ENCODE measurements around the gene LUC7L. TPM values are rescaled to one million over a fixed set of nuclear protein-coding genes. Genes with fewer than 3 reads are reported as not detected.
A peak's percentile ranks its signal among the peaks of the same experiment; 100 is the strongest.
"Not testable (repeated sequence)": the region's sequence is repeated elsewhere in the genome, so short reads cannot be mapped to it uniquely, and the experiment has no call there.

The LUC7L gene
- total RNA-seq, 1 experiment from 2014 or later: 38.4 TPM

GRCh38 chr16:167122-167690, 62.0 kb downstream of the LUC7L start:
- no peak for DNase-seq (ENCODE audit: extremely low read depth, low read depth)

DNA sequence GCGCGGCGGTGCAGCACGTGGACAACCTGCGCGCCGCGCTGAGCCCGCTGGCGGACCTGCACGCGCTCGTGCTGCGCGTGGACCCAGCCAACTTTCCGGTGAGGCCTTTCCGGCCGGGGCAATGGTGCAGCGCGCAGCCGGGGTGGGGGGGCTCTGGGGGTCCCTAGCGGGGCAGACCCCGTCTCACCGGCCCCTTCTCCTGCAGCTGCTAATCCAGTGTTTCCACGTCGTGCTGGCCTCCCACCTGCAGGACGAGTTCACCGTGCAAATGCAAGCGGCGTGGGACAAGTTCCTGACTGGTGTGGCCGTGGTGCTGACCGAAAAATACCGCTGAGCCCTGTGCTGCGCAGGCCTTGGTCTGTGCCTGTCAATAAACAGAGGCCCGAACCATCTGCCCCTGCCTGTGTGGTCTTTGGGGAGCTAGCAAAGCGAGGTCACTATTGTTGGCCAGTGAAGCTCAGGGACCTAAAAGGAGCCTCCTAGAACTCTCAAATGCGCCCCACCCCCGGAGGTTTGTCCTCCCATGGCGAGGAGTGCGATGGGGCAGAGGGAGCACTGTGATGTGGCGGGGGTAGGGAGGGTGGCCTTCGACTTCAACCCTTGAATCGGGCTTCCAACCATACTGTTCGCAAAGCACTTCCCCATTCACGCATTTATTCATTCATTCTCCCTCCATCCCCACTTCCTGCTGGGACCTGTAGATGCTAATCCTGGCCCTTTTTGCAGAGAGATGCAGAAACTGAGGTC, 62.7 kb downstream of the LUC7L start:
- no peak for DNase-seq (ENCODE audit: extremely low read depth, low read depth)

- DNase-seq (ENCODE audit: extremely low read depth, low read depth): no peak
These were observed 63.5 kb downstream of the LUC7L start, which contains the start of gene HBM for GRCh38 chr16:165539-166374. Gene HBM (plus strand): TSS chr16:165978. CDS start chr16:165998, 20 bp downstream.

GRCh38 chr16:164827-165538, 64.3 kb downstream of the LUC7L start:
- DNase-seq (ENCODE audit: extremely low read depth, low read depth): no peak

GRCh38 chr16:164134-164823, 65.0 kb downstream of the LUC7L start:
- not testable (repeated sequence) for DNase-seq (ENCODE audit: extremely low read depth, low read depth)

DNA sequence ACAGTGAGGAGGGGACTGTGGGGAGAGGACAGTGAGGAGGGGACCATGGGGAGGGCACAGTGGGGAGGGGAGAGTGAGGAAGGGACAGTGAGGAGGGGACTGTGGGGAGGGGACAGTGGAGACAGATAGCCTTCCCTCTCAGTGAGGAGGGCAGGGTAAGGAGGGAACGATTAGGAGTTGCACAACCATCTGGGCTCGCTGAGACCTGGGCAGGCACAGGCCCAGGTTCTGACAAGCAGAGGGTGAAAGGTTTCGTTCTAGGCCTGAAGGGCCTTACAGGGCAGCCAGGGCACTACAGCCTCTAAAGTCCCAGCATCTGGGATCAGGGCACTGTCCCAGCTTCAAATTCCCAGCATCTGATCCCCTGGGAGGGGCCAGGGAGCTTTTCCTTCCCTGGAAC, 65.6 kb downstream of the LUC7L start:
- not testable (repeated sequence) for DNase-seq (ENCODE audit: extremely low read depth, low read depth)

DNA sequence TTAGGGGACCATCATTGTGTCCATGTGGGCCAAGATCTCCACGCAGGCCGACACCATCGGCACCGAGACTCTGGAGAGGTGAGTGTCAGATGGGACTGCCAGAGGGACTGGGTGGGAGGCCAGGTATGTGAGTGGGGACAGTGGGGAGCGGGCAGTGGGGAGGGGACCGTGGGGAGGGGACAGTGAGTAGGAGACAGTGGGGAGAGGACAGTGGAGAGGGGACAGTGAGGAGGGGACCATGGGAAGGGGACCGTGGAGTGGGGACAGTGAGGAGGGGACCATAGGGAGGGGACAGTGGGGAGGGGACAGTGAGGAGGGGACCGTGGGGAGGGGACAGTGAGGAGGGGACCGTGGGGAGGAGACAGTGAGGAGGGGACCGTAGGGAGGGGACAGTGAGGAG, 66.1 kb downstream of the LUC7L start:
- not testable (repeated sequence) for DNase-seq (ENCODE audit: extremely low read depth, low read depth)

DNA sequence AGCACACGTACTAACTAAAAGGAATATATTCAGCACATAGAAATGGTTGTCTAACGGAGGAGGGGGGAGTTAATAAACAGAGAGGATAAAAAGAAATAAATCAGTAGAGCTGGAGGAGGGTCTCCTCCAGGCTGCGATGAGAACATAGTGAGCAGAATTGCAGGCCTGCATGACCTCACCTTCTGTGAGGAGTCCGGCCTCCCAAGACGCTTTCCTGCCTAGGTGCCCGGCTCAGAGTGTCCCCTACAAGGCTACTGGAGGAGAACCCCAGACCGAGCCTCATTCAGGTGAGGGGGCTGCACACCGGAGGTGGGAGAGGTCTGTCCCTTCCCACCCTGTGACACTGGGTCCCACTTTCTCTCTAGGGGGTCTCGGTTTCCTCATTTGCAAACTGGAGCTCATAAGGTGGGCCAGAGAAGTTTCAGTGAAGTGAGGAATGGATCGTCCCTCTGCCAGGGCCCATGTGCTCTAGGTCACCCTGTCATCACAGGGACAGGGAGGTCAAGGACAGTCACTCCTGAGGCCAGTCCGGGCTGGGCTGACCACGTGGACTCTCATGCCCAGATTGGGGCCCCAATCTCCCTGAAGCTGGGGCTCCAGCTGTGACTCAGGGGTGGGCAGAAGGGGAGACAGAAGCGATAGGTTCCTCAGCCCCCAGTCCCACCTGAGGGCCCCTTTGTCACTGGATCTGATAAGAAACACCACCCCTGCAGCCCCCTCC, 66.8 kb downstream of the LUC7L start:
- DNase-seq (ENCODE audit: extremely low read depth, low read depth): no peak

GRCh38 chr16:160691-161190, 68.5 kb downstream of the LUC7L start:
- no peak for DNase-seq (ENCODE audit: extremely low read depth, low read depth)

- DNase-seq (ENCODE audit: extremely low read depth, low read depth): not testable (repeated sequence)
These were observed 69.0 kb downstream of the LUC7L start for GRCh38 chr16:160242-160641.

- no peak for DNase-seq (ENCODE audit: extremely low read depth, low read depth)
These were observed 70.0 kb downstream of the LUC7L start for GRCh38 chr16:159136-159849.

DNA sequence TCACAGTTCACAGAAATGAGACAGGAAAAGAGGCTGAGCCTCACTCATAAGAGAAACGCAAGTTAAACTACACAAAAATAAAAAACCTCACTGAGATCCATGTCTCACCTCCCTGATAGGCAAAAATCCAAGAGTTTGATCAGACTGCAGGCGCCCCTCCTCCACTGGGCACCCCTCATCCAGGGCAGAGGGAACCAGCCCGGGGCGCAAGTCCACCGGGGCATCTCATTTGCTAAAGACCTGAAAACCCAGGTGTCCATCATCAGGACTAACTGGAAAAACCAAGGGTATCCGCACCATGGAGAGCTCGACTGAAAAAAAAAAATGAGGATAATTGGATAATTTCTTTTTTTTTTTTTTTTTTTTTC, 74.2 kb downstream of the LUC7L start:
- DNase-seq (ENCODE audit: extremely low read depth, low read depth): no peak

- DNase-seq (ENCODE audit: extremely low read depth, low read depth): peak; percentile 20
These were observed 74.8 kb downstream of the LUC7L start for GRCh38 chr16:154217-155030.

DNA sequence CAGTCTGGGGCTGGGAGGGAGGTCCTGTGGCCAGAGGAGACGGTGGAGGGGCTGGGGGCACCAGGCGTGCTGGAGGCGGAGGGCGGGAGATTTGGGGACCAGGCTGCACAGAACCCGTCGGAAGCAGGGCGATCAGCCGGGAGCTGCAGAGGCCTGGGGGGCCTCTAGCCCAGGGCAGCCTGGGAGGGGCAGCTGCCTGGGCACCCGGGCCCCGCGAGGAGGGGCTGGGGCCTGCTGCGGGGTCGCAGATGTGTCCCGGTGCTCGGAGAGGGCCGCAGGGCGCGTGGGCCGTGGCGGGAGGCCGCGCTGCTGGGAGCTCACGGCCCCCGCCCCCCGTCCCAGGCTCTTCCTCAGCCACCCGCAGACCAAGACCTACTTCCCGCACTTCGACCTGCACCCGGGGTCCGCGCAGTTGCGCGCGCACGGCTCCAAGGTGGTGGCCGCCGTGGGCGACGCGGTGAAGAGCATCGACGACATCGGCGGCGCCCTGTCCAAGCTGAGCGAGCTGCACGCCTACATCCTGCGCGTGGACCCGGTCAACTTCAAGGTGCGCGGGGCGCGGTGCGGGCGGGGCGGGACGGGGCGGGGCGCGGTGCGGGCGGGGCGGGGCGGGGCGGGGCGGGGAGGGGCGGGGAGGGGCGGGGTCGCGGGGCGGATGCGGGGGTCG, 75.6 kb downstream of the LUC7L start:
- DNase-seq (ENCODE audit: extremely low read depth, low read depth): not testable (repeated sequence)

DNA sequence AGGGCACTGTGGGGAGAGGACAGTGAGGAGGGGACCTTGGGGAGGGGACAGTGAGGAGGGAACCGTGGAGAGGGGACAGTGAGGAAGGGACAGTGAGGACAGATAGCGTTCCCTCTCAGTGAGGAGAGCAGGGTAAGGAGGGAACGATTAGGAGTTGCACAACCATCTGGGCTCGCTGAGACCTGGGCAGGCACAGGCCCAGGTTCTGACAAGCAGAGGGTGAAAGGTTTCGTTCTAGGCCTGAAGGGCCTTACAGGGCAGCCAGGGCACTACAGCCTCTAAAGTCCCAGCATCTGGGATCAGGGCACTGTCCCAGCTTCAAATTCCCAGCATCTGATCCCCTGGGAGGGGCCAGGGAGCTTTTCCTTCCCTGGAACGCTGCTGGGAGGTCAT, 76.1 kb downstream of the LUC7L start:
- DNase-seq (ENCODE audit: extremely low read depth, low read depth): not testable (repeated sequence)

DNA sequence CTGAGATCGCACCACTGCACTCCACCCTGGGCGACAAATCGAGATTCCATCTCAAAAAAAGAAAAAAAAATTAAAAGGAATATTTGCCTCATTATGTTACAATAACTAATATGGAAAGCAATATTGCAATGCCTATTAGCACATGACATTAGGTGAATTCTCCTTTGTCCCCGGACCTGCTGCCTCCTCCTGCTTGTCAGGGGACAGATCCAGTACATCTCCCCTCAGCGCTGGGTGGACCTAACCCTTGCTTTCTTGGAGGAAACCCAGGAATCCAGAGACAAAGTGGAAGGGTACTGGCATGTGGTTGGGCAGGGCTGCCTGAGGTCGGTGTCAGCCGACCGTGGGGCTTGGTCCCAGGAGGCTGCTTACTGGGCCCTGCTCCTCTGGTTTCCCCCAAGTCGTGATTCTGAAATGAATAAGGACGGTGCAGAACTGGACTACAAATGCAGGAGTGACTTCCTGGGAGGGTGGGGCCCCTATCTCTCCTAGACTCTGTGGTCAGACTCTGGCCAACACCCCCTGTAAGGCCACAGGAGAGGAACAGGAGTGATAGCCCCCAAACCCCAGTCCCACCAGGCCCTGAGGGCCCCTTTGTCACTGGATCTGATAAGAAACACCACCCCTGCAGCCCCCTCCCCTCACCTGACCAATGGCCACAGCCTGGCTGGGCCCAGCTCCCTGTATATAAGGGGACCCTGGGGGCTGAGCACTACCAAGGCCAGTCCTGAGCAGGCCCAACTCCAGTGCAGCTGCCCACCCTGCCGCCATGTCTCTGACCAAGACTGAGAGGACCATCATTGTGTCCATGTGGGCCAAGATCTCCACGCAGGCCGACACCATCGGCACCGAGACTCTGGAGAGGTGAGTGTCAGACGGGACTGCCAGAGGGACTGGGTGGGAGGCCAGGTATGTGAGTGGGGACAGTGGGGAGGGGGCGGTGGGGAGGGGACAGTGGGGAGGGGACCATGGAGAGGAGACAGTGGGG, 76.8 kb downstream of the LUC7L start, which contains the start of gene HBZ:
TSS of gene HBZ (plus strand) at position 504 of the 988 bp plus-strand sequence. CDS start at position 770, 266 bp downstream.
- no peak for DNase-seq (ENCODE audit: extremely low read depth, low read depth)
